ENCODE data around the gene CXCL14.

The CXCL14 gene

DNA sequence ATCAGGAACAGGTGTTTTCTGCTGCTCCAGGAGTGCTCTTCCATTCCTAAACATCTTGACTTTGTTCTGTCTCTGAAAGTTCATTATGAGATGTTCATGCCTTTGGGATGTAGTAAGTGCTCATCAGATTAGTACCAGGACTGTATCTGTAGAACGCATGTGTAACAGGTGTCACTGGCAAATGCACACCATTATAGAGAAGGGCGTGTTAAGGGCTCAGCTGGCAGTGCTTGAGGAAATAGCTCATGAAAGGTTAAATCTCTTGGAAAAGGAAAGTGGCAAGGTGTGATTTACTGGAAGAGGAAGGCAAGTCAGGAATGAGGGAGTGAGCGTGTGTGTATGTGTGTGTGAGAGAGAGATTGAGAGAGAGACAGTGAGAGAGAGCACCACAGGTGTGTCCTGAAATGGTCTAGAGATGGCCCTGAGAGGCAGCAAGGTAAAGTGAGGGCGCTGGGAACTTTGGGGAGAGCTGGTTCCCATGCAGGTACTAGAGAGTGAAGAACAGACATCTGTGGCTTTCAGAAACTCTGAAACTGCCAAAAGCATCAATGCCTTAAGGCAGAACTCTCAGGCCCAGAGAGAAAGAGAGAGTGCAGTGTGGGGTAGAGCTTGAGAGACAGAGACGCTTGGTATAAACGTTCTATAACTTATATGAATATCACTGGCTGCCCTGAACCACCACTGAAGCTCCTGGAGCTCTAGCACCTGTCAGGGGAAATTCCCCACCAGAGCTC is 13.7 kb upstream of the CXCL14 start:
- Histone ChIP-seq H3K36me3 (ENCODE audit: control insufficient read depth, insufficient read depth, low read length) (no peaks in the 10 kb centered on the region), H3K4me3 (replicated peaks; ENCODE audit: low read depth, low read length) (no peak overlapping the region), H3K27me3 (replicated peaks; ENCODE audit: control insufficient read depth, insufficient read depth, low read length) (peaks cover 3% of the 10 kb centered on the region; the same call in 1 of the 2 replicates)
- TF ChIP-seq, protein P1, sequence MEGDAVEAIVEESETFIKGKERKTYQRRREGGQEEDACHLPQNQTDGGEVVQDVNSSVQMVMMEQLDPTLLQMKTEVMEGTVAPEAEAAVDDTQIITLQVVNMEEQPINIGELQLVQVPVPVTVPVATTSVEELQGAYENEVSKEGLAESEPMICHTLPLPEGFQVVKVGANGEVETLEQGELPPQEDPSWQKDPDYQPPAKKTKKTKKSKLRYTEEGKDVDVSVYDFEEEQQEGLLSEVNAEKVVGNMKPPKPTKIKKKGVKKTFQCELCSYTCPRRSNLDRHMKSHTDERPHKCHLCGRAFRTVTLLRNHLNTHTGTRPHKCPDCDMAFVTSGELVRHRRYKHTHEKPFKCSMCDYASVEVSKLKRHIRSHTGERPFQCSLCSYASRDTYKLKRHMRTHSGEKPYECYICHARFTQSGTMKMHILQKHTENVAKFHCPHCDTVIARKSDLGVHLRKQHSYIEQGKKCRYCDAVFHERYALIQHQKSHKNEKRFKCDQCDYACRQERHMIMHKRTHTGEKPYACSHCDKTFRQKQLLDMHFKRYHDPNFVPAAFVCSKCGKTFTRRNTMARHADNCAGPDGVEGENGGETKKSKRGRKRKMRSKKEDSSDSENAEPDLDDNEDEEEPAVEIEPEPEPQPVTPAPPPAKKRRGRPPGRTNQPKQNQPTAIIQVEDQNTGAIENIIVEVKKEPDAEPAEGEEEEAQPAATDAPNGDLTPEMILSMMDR (IDR thresholded peaks at IDR 0.05; ENCODE audit: insufficient read depth, low read length, poor library complexity, severe bottlenecking): no peak
- DNase-seq (ENCODE audit: extremely low read depth, insufficient read length): no peak

DNA sequence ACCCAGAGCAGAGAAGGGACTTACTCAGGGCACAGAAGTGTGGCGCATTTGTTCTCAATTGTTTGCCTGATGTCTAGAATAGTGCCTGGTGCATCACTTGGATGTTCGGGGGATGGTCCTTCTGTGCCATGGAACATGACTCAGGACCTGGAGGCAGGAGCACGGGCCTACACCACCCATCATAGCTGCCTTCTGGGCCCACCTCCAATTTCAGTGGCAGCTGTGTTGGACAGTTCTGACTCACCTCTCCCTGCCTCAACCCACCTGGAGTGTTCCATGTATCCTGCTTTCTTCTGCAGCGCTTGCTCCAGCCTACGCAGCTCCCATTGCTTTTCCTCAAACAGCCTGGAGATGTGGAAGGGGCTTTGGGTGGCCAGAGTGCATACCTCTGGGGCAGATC is 12.5 kb upstream of the CXCL14 start:
- TF ChIP-seq, protein P1 (IDR thresholded peaks at IDR 0.05; ENCODE audit: insufficient read depth, low read length, poor library complexity, severe bottlenecking): no peak
- H3K27me3 ChIP-seq (replicated peaks; ENCODE audit: control insufficient read depth, insufficient read depth, low read length): peaks cover 3% of the 10 kb centered on the region; the same call in 1 of the 2 replicates
- DNase-seq (ENCODE audit: extremely low read depth, insufficient read length): no peak
- H3K36me3 ChIP-seq (ENCODE audit: control insufficient read depth, insufficient read depth, low read length): no peaks in the 10 kb centered on the region
- no peak overlapping the region for H3K4me3 ChIP-seq (replicated peaks; ENCODE audit: low read depth, low read length)

DNA sequence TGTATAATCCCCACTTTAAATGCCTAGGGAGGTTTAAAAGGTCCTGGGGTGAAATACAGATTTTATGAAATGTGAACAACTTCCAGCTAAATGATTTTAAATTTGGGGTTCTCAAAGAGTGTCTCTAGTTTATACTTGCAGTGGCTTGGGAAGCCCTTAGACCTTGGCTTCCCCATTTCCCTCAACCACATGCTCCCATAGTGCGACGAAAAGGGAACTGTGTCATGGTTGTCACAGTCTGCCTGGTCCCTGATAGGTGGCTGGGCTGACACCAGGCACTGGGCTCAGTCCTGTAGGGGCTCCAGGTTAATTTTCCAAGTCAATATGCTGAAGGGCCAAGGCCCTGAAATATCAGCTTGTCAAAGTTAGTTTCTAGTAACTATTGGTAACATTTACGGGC is 10.4 kb upstream of the CXCL14 start:
- Histone ChIP-seq H3K36me3 (ENCODE audit: control insufficient read depth, insufficient read depth, low read length) (no peaks in the 10 kb centered on the region), H3K4me3 (replicated peaks; ENCODE audit: low read depth, low read length) (no peak overlapping the region), H3K27me3 (replicated peaks; ENCODE audit: control insufficient read depth, insufficient read depth, low read length) (peaks cover 4% of the 10 kb centered on the region; the same call in 1 of the 2 replicates)
- no peak for DNase-seq (ENCODE audit: extremely low read depth, insufficient read length)
- TF ChIP-seq, protein P1 (IDR thresholded peaks at IDR 0.05; ENCODE audit: insufficient read depth, low read length, poor library complexity, severe bottlenecking): no peak

DNA sequence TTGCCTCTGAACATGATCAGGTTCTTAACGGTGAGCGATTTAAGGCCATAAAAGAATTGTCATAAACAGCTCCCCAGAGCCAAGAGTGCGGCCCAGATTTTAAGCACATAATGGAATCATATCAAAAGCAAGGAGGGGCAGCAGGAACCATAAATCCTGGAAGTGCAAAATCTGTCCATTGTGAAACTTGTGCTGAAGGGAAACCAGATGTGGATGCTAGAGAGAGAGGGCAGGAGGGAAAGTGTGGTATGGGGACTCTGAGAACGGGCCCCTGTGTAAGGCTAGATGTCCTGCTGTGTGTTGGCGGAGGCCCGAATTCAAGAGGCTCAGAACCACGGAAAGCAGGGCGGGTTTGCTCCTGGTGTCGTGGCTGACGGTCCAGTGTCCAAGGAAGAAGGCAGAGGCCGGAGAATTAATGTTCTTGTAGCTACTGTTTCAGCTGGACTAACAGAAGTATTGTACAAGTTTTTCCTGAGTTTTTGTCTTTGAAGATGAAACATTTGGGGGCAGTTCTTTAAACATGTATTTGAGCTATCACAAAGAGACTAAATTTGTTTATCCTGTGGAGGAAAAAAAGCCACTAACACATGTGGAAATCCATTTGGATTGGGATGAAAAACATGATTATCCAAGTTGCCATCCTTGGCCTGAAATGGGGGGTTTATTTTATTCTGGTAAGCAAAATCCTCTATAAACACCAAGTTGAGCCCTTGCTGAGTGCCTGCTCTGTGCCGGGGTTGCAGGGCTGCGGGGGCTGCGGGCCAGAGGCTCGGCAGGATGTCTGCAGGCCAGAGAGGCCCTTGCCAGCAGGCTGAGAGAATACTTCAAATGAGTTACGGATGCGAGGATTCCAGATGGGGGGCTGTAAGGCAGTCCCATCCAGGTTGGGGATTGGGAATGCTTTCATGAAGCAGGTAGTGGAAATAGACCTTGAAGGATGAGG is 9.2 kb upstream of the CXCL14 start:
- DNase-seq (ENCODE audit: extremely low read depth, insufficient read length): no peak
- TF ChIP-seq, protein P1 (IDR thresholded peaks at IDR 0.05; ENCODE audit: insufficient read depth, low read length, poor library complexity, severe bottlenecking): no peak
- Histone ChIP-seq H3K36me3 (ENCODE audit: control insufficient read depth, insufficient read depth, low read length) (no peaks in the 10 kb centered on the region), H3K27me3 (replicated peaks; ENCODE audit: control insufficient read depth, insufficient read depth, low read length) (peaks cover 3% of the 10 kb centered on the region; the same call in 1 of the 2 replicates), H3K4me3 (replicated peaks; ENCODE audit: low read depth, low read length) (no peak overlapping the region)

DNA sequence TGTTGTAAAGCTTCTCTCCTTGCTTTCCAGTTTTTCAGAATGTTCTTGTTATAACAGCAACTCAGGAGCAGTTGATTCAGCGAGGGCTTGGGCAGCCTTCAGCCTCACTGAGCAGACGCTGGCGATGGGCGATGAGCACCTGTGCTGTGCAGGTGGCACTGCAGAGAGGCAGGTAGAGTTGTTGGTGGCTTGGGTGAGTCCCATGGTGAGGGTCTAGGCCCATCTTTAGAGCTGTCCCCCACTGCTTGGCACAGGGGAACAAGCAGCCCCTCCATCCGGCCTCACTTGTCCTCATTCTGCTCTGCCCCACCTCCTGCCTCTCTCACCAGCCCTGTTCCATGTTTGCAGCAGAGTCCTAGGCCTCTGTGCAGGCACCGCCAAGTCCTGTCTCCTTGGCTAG is 6.1 kb upstream of the CXCL14 start:
- no peaks in the 10 kb centered on the region for H3K36me3 ChIP-seq (ENCODE audit: control insufficient read depth, insufficient read depth, low read length)
- TF ChIP-seq, protein P1 (IDR thresholded peaks at IDR 0.05; ENCODE audit: insufficient read depth, low read length, poor library complexity, severe bottlenecking): no peak
- no peak overlapping the region for H3K4me3 ChIP-seq (replicated peaks; ENCODE audit: low read depth, low read length)
- no peak for DNase-seq (ENCODE audit: extremely low read depth, insufficient read length)
- peaks cover 3% of the 10 kb centered on the region for H3K27me3 ChIP-seq (replicated peaks; ENCODE audit: control insufficient read depth, insufficient read depth, low read length)
